Stimulated activated CD8-positive, alpha-beta memory T cell treated with anti-CD3 and anti-CD28 coated beads, Interleukin-15, amount 100 ng/mL, for 48 hours (primary cell): ENCODE measurements around the gene SECISBP2L.
"Not testable (repeated sequence)": the region's sequence is repeated elsewhere in the genome, so short reads cannot be mapped to it uniquely, and the experiment has no call there.

Experiments used
- DNase-seq, 2 donors: peaks; one replicate each; pipeline ENCODE4 v3.0.0-alpha.2; 2020; ENCODE audit warnings: low read depth in 2 of 2

The SECISBP2L gene, protein sequence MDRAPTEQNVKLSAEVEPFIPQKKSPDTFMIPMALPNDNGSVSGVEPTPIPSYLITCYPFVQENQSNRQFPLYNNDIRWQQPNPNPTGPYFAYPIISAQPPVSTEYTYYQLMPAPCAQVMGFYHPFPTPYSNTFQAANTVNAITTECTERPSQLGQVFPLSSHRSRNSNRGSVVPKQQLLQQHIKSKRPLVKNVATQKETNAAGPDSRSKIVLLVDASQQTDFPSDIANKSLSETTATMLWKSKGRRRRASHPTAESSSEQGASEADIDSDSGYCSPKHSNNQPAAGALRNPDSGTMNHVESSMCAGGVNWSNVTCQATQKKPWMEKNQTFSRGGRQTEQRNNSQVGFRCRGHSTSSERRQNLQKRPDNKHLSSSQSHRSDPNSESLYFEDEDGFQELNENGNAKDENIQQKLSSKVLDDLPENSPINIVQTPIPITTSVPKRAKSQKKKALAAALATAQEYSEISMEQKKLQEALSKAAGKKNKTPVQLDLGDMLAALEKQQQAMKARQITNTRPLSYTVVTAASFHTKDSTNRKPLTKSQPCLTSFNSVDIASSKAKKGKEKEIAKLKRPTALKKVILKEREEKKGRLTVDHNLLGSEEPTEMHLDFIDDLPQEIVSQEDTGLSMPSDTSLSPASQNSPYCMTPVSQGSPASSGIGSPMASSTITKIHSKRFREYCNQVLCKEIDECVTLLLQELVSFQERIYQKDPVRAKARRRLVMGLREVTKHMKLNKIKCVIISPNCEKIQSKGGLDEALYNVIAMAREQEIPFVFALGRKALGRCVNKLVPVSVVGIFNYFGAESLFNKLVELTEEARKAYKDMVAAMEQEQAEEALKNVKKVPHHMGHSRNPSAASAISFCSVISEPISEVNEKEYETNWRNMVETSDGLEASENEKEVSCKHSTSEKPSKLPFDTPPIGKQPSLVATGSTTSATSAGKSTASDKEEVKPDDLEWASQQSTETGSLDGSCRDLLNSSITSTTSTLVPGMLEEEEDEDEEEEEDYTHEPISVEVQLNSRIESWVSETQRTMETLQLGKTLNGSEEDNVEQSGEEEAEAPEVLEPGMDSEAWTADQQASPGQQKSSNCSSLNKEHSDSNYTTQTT

GRCh38 chr15:49046220-49047102, at the start of gene SECISBP2L:
SECISBP2L (minus strand) TSS chr15:49046446; CDS start chr15:49046299, 147 bp downstream.
- peak; percentile 84 to 87 for DNase-seq

GRCh38 chr15:49094923-49095322, 48.7 kb upstream of the SECISBP2L start:
- no peak for DNase-seq

- no peak for DNase-seq
Observed at GRCh38 chr15:49093252-49094105, 47.2 kb upstream of the SECISBP2L start.

GRCh38 chr15:49088996-49089395, 42.8 kb upstream of the SECISBP2L start:
- DNase-seq: no peak

DNA sequence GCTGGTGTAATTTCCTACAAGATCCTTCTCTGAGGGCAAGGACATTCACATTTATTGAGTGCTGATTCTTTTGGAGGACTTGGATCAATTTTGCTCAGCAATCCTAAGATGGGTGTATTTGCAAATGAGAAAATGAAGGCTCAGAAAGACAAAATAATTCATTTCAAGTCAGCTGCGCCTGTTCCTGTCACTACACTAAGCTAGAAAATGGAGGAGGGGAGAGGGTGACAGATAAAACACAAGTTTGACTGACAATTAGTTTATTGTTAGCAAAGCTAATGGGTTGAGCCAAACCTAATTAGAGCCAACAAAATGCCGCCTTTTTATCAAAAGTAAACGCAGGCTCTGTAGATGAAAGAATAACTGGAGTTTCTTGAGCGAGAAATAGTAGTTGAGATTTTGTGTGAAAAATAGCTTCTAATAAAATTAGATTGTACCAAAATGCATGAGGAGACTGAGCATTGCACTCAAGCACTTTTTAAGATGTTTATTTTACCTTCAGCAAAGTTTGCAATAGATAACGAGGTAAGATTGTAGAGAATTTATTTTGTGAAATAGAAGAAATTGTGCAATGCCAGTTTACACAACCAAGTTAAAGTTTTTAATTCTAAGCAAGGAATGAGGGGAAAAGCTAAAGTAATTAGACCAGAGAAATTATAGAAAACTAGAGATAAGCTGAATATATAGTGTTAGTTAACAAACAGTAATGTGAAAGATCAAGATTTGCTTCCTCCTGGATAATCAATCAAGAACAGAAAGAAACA, 39.6 kb upstream of the SECISBP2L start:
- DNase-seq: no peak

DNA sequence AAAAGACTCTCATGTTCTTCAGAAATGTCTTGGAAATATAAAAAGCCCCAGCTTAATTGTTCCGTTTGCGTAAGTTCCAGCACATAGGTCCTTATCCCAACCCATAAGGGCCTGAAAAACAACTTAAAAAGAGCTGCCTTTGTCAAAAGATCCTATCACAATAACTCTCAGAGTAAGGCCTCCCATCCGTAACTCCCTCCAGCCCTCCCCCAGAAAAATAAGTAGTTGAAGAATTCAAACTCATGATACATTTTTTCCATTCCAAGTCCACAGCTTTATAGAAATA, 38.0 kb upstream of the SECISBP2L start:
- no peak for DNase-seq

- no peak for DNase-seq
Observed at GRCh38 chr15:49083401-49084284, 37.4 kb upstream of the SECISBP2L start.

DNA sequence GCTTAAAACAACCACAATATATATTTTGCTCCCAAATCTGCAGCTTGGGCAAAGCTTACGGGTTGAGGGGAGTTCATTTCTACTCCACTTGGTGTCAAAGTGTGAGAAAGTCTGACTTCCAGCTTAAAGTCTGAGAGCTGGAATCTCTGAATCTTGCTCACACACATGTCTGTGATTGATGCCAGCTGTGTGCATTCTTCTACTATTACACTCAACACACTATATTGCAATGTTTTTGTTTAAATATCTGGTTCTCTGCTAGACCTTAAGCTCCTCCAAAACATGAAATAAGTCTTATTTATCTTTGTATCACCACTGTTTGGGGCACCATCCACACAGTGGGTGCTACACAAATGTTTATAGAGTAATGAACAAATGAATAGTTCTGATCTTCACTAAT, 36.7 kb upstream of the SECISBP2L start:
- no peak for DNase-seq

DNA sequence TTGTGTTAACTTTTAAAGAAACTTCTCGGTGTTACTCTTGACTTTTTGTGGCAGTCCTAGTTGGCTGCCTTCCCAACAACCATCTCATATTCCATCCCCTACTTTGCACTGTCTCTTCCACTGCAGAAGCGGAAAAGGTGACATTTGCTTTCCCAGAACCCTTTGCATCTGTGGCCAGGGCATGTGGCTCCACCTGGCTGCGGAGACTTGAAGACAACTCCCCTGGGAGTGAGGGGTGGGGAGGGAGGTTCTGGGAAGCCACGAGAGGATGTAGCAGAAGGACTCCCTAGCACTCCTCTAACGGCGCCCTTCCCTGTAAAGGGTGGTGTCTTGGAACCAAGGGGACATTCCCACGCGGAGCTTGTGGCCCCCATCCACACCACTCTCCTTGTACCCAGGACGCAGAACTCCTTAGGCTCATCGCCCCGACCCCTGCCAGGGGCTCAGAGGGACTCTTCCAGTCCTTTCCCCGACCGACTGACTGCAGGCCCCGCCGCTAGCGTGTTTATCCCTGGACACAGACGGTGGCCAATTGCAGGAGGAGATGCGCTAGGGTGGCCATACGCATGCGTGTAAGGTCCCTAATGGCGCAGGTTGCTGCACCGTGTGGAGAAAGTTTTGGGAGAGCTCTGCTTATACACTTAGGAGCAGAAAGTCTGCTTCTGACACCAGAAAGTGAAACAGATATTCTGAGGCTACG, 33.2 kb upstream of the SECISBP2L start:
- no peak for DNase-seq

- no peak for DNase-seq
Observed at GRCh38 chr15:49075881-49076280, 29.6 kb upstream of the SECISBP2L start.

GRCh38 chr15:49074589-49075287, 28.5 kb upstream of the SECISBP2L start:
- not testable (repeated sequence) for DNase-seq

DNA sequence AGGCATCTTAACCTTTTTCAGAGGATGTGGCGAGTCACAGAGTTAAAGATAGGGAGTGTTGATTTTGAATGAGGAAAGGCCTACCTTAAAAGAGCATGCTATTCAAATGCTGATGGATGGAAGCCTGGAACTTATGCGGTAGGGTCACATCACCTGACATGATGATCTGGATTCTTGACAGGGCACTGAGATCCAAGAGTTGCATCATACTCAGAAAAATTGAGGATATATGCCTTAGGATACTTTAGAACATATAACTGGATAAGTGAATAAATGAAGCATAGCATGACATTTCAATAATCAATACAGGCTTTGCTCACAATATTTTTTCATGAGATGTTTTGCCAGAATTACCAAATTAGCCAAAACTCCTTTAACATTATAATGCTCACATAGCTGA, 20.1 kb upstream of the SECISBP2L start:
- DNase-seq: no peak

GRCh38 chr15:49064884-49065283, 18.6 kb upstream of the SECISBP2L start:
- DNase-seq: no peak

GRCh38 chr15:49064281-49064653, 18.0 kb upstream of the SECISBP2L start:
- no peak for DNase-seq

DNA sequence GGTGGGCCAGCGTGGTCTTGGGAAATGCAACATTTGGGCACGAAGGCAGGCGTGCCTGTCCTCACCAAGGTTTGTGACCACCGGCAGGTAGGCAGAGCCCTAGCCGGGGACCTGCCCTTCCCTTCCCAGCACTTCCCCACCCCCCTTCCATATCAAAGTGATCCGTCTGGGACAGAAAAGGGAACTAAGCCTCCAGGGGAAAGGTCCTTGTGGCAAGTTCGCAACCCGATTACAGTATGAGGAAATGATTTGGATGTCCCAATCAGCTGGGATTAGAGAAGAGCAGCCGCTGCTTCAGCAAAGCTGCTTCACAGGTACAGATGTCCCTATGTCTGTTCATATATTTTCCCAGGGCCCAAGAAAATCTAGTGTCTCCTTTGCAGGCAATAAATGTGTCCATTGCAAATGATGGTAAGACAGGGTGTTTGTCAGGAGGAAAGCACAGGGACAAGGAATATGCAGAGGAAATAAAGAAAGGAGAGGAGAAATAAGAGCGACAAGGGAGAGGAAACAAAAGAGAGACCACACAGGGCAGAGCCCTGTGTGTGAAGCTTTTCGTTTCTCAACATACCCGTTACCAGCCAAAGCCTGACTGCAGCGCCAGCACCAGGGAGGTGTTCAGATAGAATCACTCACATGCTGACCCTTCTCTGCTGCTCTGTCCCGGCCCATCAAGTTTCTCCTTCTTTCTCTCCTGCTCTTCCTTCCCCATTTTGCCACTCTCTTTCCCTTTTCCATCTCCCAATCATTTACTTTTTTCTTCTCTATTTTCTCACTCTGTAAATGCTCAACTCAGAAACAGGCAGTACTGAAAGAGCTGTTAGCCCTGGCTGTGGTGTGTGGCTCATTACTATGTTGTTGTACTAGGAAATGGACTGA, 17.4 kb upstream of the SECISBP2L start:
- DNase-seq: no peak

GRCh38 chr15:49062900-49063299, 16.7 kb upstream of the SECISBP2L start:
- DNase-seq: no peak
